ENCODE results near the gene PHACTR2.

The PHACTR2 gene

GRCh38 chr6:143745166-143746133, 67.7 kb downstream of the PHACTR2 start:
- DNase-seq = peak; percentile 42
- no peaks in the 10 kb centered on the region for H3K27me3 ChIP-seq (ENCODE audit: insufficient read depth, low read depth, severe bottlenecking)
- TF ChIP-seq CTCF (IDR thresholded peaks at IDR 0.05; ENCODE audit: low read depth, low read length) = no peak
- H3K9me3 ChIP-seq (ENCODE audit: severe bottlenecking) = no peaks in the 10 kb centered on the region
- H3K36me3 ChIP-seq = no peaks in the 10 kb centered on the region
- H3K27ac ChIP-seq = peak overlapping the region; percentile 41
- H3K4me3 ChIP-seq (ENCODE audit: low read depth, low read length) = peak overlapping the region; percentile 50

GRCh38 chr6:143746202-143747119, 68.7 kb downstream of the PHACTR2 start:
- peak overlapping the region; percentile 50 for H3K4me3 ChIP-seq (ENCODE audit: low read depth, low read length)
- no peak for DNase-seq
- H3K36me3 ChIP-seq = no peaks in the 10 kb centered on the region
- no peaks in the 10 kb centered on the region for H3K27me3 ChIP-seq (ENCODE audit: insufficient read depth, low read depth, severe bottlenecking)
- no peaks in the 10 kb centered on the region for H3K9me3 ChIP-seq (ENCODE audit: severe bottlenecking)
- no peak for TF ChIP-seq CTCF (IDR thresholded peaks at IDR 0.05; ENCODE audit: low read depth, low read length)
- H3K27ac ChIP-seq = 0 out of 2 replicates have a peak overlapping the region, but pooled peaks have one; percentile 27

- Histone ChIP-seq H3K27me3 (ENCODE audit: insufficient read depth, low read depth, severe bottlenecking) (no peaks in the 10 kb centered on the region), H3K27ac (no peak overlapping the region), H3K9me3 (ENCODE audit: severe bottlenecking) (no peaks in the 10 kb centered on the region), H3K4me3 (ENCODE audit: low read depth, low read length) (no peak overlapping the region), H3K36me3 (no peaks in the 10 kb centered on the region)
- TF ChIP-seq CTCF (IDR thresholded peaks at IDR 0.05; ENCODE audit: low read depth, low read length) = no peak
- no peak for DNase-seq
Observed at GRCh38 chr6:143747347-143747842, 69.6 kb downstream of the PHACTR2 start.

- H3K9me3 ChIP-seq (ENCODE audit: severe bottlenecking) = no peaks in the 10 kb centered on the region
- no peak overlapping the region for H3K4me3 ChIP-seq (ENCODE audit: low read depth, low read length)
- H3K27ac ChIP-seq = no peak overlapping the region
- no peaks in the 10 kb centered on the region for H3K36me3 ChIP-seq
- no peaks in the 10 kb centered on the region for H3K27me3 ChIP-seq (ENCODE audit: insufficient read depth, low read depth, severe bottlenecking)
- TF ChIP-seq CTCF (IDR thresholded peaks at IDR 0.05; ENCODE audit: low read depth, low read length) = no peak
- no peak for DNase-seq
Observed at GRCh38 chr6:143749891-143750290, 72.1 kb downstream of the PHACTR2 start.

- Histone ChIP-seq H3K4me3 (ENCODE audit: low read depth, low read length) (no peak overlapping the region), H3K27me3 (ENCODE audit: insufficient read depth, low read depth, severe bottlenecking) (no peaks in the 10 kb centered on the region), H3K27ac (no peak overlapping the region), H3K9me3 (ENCODE audit: severe bottlenecking) (no peaks in the 10 kb centered on the region), H3K36me3 (no peaks in the 10 kb centered on the region)
- no peak for TF ChIP-seq CTCF (IDR thresholded peaks at IDR 0.05; ENCODE audit: low read depth, low read length)
- no peak for DNase-seq
Observed at GRCh38 chr6:143750877-143751276, 73.1 kb downstream of the PHACTR2 start.

Measured in WERI-Rb-1 (cell line).